Caco-2 (cell line): ENCODE measurements around the gene IL27RA. TPM values are rescaled to one million over a fixed set of nuclear protein-coding genes. Genes with fewer than 3 reads are reported as not detected.

Experiments
- BruUV-seq: library from RNA; stranded (reverse); fragments of 400-500 nt; replicated peaks from 2 replicates; lab custom pipeline; 2021; lab: Mats Ljungman, UMichigan
- CTCF ChIA-PET: fragments of 300-600 bp; sonication (Branson Sonifier 250); formaldehyde crosslinking; loops from one replicate; lab custom pipeline; 2022; ENCODE audit warnings: antibody characterized with exemption; lab: Charles Lee
- POLR2A ChIA-PET: fragments of 300-600 bp; sonication (Branson Sonifier 250); formaldehyde crosslinking; loops from one replicate; lab custom pipeline; 2022; ENCODE audit warnings: antibody characterized with exemption; lab: Charles Lee
- DNase-seq, 2 experiments: peaks; one replicate each; pipeline versions ENCODE4 v3.0.0 to v3.0.0-alpha.2; 2020 to 2022
- H3K27me3 ChIP-seq: replicated peaks from 2 replicates; pipeline ENCODE4 v1.6.0; 2011; ENCODE audit warnings: low read length; ENCODE audit not compliant: control insufficient read depth, insufficient read depth
- H3K36me3 ChIP-seq: 2 replicates; pipeline ENCODE4 v1.5.1; 2011; ENCODE audit warnings: low read length; ENCODE audit not compliant: control insufficient read depth, insufficient read depth
- H3K4me1 ChIP-seq: fragments of 250-450 bp; sonication (Bioruptor Pico); 2 replicates; pipeline ENCODE4 v1.5.1; 2020; ENCODE audit warnings: mild to moderate bottlenecking
- H3K4me3 ChIP-seq: 2 replicates; pipeline ENCODE4 v1.5.1; 2011; ENCODE audit warnings: low read depth, mild to moderate bottlenecking, control low read depth, low read length
- H3K9me3 ChIP-seq: fragments of 250-450 bp; sonication (Bioruptor Pico); 2 replicates; pipeline ENCODE4 v1.5.1; 2020; ENCODE audit warnings: mild to moderate bottlenecking, moderate library complexity
- H3K27ac Mint-ChIP-seq: one replicate; pipeline ENCODE4 v1.8.0; 2022; ENCODE audit warnings: mixed read lengths; ENCODE audit not compliant: unreplicated experiment
- H3K27me3 Mint-ChIP-seq: one replicate; pipeline ENCODE4 v1.8.0; 2022; ENCODE audit warnings: mixed read lengths; ENCODE audit not compliant: insufficient read depth, unreplicated experiment
- H3K36me3 Mint-ChIP-seq: one replicate; pipeline ENCODE4 v1.8.0; 2022; ENCODE audit warnings: mild to moderate bottlenecking, mixed read lengths; ENCODE audit not compliant: insufficient read depth, unreplicated experiment
- H3K4me1 Mint-ChIP-seq: one replicate; pipeline ENCODE4 v1.8.0; 2022; ENCODE audit warnings: low read depth, mixed read lengths; ENCODE audit not compliant: unreplicated experiment
- H3K4me3 Mint-ChIP-seq: one replicate; pipeline ENCODE4 v1.8.0; 2022; ENCODE audit warnings: mild to moderate bottlenecking, moderate library complexity, mixed read lengths; ENCODE audit not compliant: unreplicated experiment
- H3K9me3 Mint-ChIP-seq: one replicate; pipeline ENCODE4 v1.8.0; 2022; ENCODE audit warnings: mixed read lengths; ENCODE audit not compliant: unreplicated experiment
- CTCF ChIP-seq, 2 experiments: fragments of 200-600 bp in 1 of 2; IDR thresholded peaks; 1 replicate in 1 of 2; 2 replicates in 1 of 2; pipeline versions ENCODE4 v1.5.1 to v1.8.0; 2011 to 2022; ENCODE audit warnings: antibody characterized with exemption in 1 of 2, control low read depth in 1 of 2, inconsistent platforms in 1 of 2, low read depth in 1 of 2, low read length in 1 of 2, mild to moderate bottlenecking in 1 of 2, moderate library complexity in 1 of 2; ENCODE audit not compliant: insufficient read depth in 1 of 2, severe bottlenecking in 1 of 2, unreplicated experiment in 1 of 2
- intact Hi-C: fragments of 100-400 bp; cut with micrococcal nuclease; formaldehyde crosslinking; loops from one replicate; pipeline ENCODE4 v1.10.0; 2022; ENCODE audit not compliant: unreplicated experiment
- total RNA-seq: library from RNA; stranded (reverse); gene quantifications from 2 replicates; pipeline ENCODE4 v1.2.3, GENCODE V29; 2022

The IL27RA gene
- total RNA-seq, 1 experiment from 2014 or later: 4.7 TPM

- no TSS peak for BruUV-seq
- Histone ChIP-seq H3K27me3 (no peaks in the 10 kb centered on the region), H3K9me3 (peaks cover 7% of the 10 kb centered on the region; the same call in 1 of the 2 replicates), H3K36me3 (no peaks in the 10 kb centered on the region), H3K4me1 (no peaks in the 10 kb centered on the region), H3K4me3 (peak within 1 kb of the TSS; percentile 63)
- Mint-ChIP-seq H3K9me3 (no peaks in the 10 kb centered on the region), H3K4me1 (peaks cover 14% of the 10 kb centered on the region), H3K27me3 (no peaks in the 10 kb centered on the region), H3K4me3 (peak within 1 kb of the TSS; percentile 76), H3K36me3 (peaks cover 38% of the 10 kb centered on the region), H3K27ac (peak within 1 kb of the TSS; percentile 78)
- ChIA-PET CTCF (interaction anchor here (0.8 kb wide), 1 partner anchor 46 kb away, joined by 7 read pairs; the partner anchor contains the start of gene ASF1B), POLR2A (no interaction called here)
- no peak for TF ChIP-seq CTCF (IDR thresholded peaks at IDR 0.05; ENCODE audit: insufficient read depth in 1 of 2, low read depth in 1 of 2, low read length in 1 of 2, severe bottlenecking in 1 of 2, unreplicated experiment in 1 of 2)
- peak; percentile 80 to 90 for DNase-seq
- intact Hi-C loops: no loop called here
Measured at GRCh38 chr19:14090509-14091080, 59.0 kb downstream of the IL27RA start, which contains the start of gene SAMD1. Gene SAMD1, minus strand, starts transcription at chr19:14090751.

- POLR2A ChIA-PET: no interaction called here
- Mint-ChIP-seq H3K27me3 (no peaks in the 10 kb centered on the region), H3K36me3 (peaks cover 38% of the 10 kb centered on the region), H3K4me3 (peak overlapping the region; percentile 76), H3K27ac (peak overlapping the region; percentile 78), H3K9me3 (no peaks in the 10 kb centered on the region), H3K4me1 (peaks cover 14% of the 10 kb centered on the region)
- BruUV-seq: TSS peak; percentile 84
- peak overlapping the region; percentile 59 for H3K4me3 ChIP-seq
- peak in 1 of 2 experiments; percentile 50 for TF ChIP-seq CTCF (IDR thresholded peaks at IDR 0.05; ENCODE audit: insufficient read depth in 1 of 2, low read depth in 1 of 2, low read length in 1 of 2, severe bottlenecking in 1 of 2, unreplicated experiment in 1 of 2)
- peak; percentile 80 to 83 for DNase-seq
- CTCF ChIA-PET: interaction anchor here (1.2 kb wide), 1 partner anchor 45 kb away, joined by 5 read pairs; the partner anchor contains the start of gene ASF1B
- H3K27me3 ChIP-seq: no peaks in the 10 kb centered on the region
- peaks cover 7% of the 10 kb centered on the region; the same call in 1 of the 2 replicates for H3K9me3 ChIP-seq
- H3K4me1 ChIP-seq: no peaks in the 10 kb centered on the region
- intact Hi-C loops: no loop called here
- H3K36me3 ChIP-seq: no peaks in the 10 kb centered on the region
Measured at GRCh38 chr19:14091081-14091812, 59.7 kb downstream of the IL27RA start.

GRCh38 chr19:14091813-14092462, 60.4 kb downstream of the IL27RA start:
- H3K27ac Mint-ChIP-seq: peak overlapping the region; percentile 78
- CTCF ChIA-PET: interaction anchor here (0.7 to 1.2 kb wide), 2 partner anchors 45 to 189 kb away, joined by 3 to 5 read pairs; partner anchors contain the start of gene ASF1B
- H3K9me3 Mint-ChIP-seq: no peaks in the 10 kb centered on the region
- intact Hi-C loops: no loop called here
- Histone ChIP-seq H3K9me3 (peaks cover 7% of the 10 kb centered on the region; the same call in 1 of the 2 replicates), H3K27me3 (no peaks in the 10 kb centered on the region), H3K4me1 (no peaks in the 10 kb centered on the region), H3K4me3 (peak overlapping the region; percentile 59), H3K36me3 (no peaks in the 10 kb centered on the region)
- POLR2A ChIA-PET: no interaction called here
- peak overlapping the region; percentile 76 for H3K4me3 Mint-ChIP-seq
- peak in 1 of 2 experiments; percentile 5 for TF ChIP-seq CTCF (IDR thresholded peaks at IDR 0.05; ENCODE audit: insufficient read depth in 1 of 2, low read depth in 1 of 2, low read length in 1 of 2, severe bottlenecking in 1 of 2, unreplicated experiment in 1 of 2)
- H3K36me3 Mint-ChIP-seq: peaks cover 38% of the 10 kb centered on the region
- DNase-seq: peak in 1 of 2 experiments; percentile 30
- peaks cover 14% of the 10 kb centered on the region for H3K4me1 Mint-ChIP-seq
- TSS peak; percentile 42 for BruUV-seq
- H3K27me3 Mint-ChIP-seq: no peaks in the 10 kb centered on the region
